ENCODE measurements around the gene MIS18BP1.

Gene MIS18BP1

GRCh38 chr14:45156067-45156466 is 96.9 kb downstream of the MIS18BP1 start:
- H3K4me3 ChIP-seq (ENCODE audit: low read length), result no peak overlapping the region
- no peak for TF ChIP-seq EZH2 (optimal IDR thresholded peaks at IDR 0.05; ENCODE audit: low read depth, low read length)
- TF ChIP-seq EZH2phosphoT487 (IDR thresholded peaks at IDR 0.05; ENCODE audit: low read length), result no peak
- no peak for TF ChIP-seq CTCF (IDR thresholded peaks at IDR 0.05; ENCODE audit: low read length)
- no peaks in the 10 kb centered on the region for H3F3A ChIP-seq (ENCODE audit: insufficient read depth, low read length)
- no peak overlapping the region for H3K9ac ChIP-seq (ENCODE audit: low read length)
- H3K27me3 ChIP-seq (replicated peaks; ENCODE audit: insufficient read depth, low read length), result no peaks in the 10 kb centered on the region
- DNase-seq, result no peak
- H3K4me2 ChIP-seq (ENCODE audit: low read depth, low read length), result no peak overlapping the region
- no peaks in the 10 kb centered on the region for H3K79me2 ChIP-seq (ENCODE audit: low read length)
- H3K27ac ChIP-seq (ENCODE audit: low read length), result no peak overlapping the region
- H3K9me3 ChIP-seq (replicated peaks; ENCODE audit: insufficient read depth, low read length), result no peaks in the 10 kb centered on the region
- no peaks in the 10 kb centered on the region for H4K20me1 ChIP-seq (ENCODE audit: insufficient read depth, low read length)
- H2AFZ ChIP-seq (ENCODE audit: low read length), result no peak overlapping the region
- H3K4me1 ChIP-seq (ENCODE audit: low read length), result no peaks in the 10 kb centered on the region
- H3K36me3 ChIP-seq (replicated peaks; ENCODE audit: insufficient read depth, low read length), result no peaks in the 10 kb centered on the region
- H3K9me2 ChIP-seq (replicated peaks; ENCODE audit: insufficient read depth, low read length), result no peaks in the 10 kb centered on the region
